Measurements from ENCODE around the gene CARS1.

DNA sequence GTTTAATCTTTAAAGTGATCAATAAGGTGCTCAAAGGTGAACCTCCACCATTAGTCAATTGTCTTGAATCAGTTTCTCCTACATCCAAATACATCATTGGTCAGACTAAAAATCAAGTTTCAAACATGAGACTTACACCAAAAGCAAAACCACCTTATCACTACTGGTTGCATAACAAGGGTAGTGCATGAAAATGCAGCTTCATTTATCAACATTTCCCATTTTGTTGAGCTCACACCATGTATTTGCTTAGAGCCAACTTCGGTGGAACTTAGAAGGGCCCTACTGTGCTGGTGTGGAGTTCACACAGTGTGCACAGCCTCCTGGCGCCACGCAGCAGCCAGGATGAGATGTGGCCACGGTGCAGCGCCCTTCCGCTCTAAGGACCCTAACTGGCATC lies 104.9 kb downstream of the CARS1 start:
- TF ChIP-seq, protein P1, sequence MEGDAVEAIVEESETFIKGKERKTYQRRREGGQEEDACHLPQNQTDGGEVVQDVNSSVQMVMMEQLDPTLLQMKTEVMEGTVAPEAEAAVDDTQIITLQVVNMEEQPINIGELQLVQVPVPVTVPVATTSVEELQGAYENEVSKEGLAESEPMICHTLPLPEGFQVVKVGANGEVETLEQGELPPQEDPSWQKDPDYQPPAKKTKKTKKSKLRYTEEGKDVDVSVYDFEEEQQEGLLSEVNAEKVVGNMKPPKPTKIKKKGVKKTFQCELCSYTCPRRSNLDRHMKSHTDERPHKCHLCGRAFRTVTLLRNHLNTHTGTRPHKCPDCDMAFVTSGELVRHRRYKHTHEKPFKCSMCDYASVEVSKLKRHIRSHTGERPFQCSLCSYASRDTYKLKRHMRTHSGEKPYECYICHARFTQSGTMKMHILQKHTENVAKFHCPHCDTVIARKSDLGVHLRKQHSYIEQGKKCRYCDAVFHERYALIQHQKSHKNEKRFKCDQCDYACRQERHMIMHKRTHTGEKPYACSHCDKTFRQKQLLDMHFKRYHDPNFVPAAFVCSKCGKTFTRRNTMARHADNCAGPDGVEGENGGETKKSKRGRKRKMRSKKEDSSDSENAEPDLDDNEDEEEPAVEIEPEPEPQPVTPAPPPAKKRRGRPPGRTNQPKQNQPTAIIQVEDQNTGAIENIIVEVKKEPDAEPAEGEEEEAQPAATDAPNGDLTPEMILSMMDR (IDR thresholded peaks at IDR 0.05) = no peak
- TF ChIP-seq EZH2 (IDR thresholded peaks at IDR 0.05; ENCODE audit: borderline replicate concordance, insufficient read depth, low read depth, low read length, poor library complexity, severe bottlenecking) = no peak

Measured in B cell (primary cell).